ENCODE data around the gene SF3B3. TPM values are rescaled to one million over a fixed set of nuclear protein-coding genes. Genes with fewer than 3 reads are reported as not detected.

The SF3B3 gene
- total RNA-seq, 1 experiment from 2014 or later: 326 TPM

GRCh38 chr16:70493802-70494201 lies 29.8 kb upstream of the SF3B3 start:
- Histone ChIP-seq H3K9me3 (ENCODE audit: insufficient read depth, low read depth) (no peaks in the 10 kb centered on the region), H3F3A (ENCODE audit: insufficient read depth, low read depth) (peaks cover 19% of the 10 kb centered on the region), H3K9me2 (ENCODE audit: insufficient read depth) (no peaks in the 10 kb centered on the region), H3K4me2 (no peak overlapping the region), H3K4me3 (no peak overlapping the region), H3K27ac (no peak overlapping the region), H2AFZ (no peak overlapping the region), H3K4me1 (replicated peaks; ENCODE audit: insufficient read depth) (peaks cover 4% of the 10 kb centered on the region; the same call in 1 of the 2 replicates), H4K20me1 (ENCODE audit: insufficient read depth) (no peaks in the 10 kb centered on the region), H3K79me2 (ENCODE audit: low read depth) (no peaks in the 10 kb centered on the region), H3K36me3 (ENCODE audit: low read depth) (peaks cover 15% of the 10 kb centered on the region; the same call in 1 of the 2 replicates), H3K27me3 (ENCODE audit: insufficient read depth, low read depth) (no peaks in the 10 kb centered on the region)
- BruUV-seq (replicated peaks): no TSS peak
- ChIA-PET CTCF (no interaction called here), POLR2A (ENCODE audit: unreplicated experiment) (no interaction called here)
- TF ChIP-seq EZH2 (IDR thresholded peaks at IDR 0.05; ENCODE audit: low read depth) (no peak), CTCF (conservative IDR thresholded peaks at IDR 0.05) (no peak)
- intact Hi-C loops (cut with micrococcal nuclease; ENCODE audit: unreplicated experiment): no loop called here
- DNase-seq: no peak

- DNase-seq: no peak
- Histone ChIP-seq H3K4me3 (no peak overlapping the region), H3K27ac (no peak overlapping the region), H3K9me3 (ENCODE audit: insufficient read depth, low read depth) (no peaks in the 10 kb centered on the region), H2AFZ (no peak overlapping the region), H4K20me1 (ENCODE audit: insufficient read depth) (no peaks in the 10 kb centered on the region), H3K36me3 (ENCODE audit: low read depth) (peaks cover 16% of the 10 kb centered on the region; the same call in 1 of the 2 replicates), H3K9me2 (ENCODE audit: insufficient read depth) (no peaks in the 10 kb centered on the region), H3K79me2 (ENCODE audit: low read depth) (no peaks in the 10 kb centered on the region), H3K4me1 (replicated peaks; ENCODE audit: insufficient read depth) (no peaks in the 10 kb centered on the region), H3K27me3 (ENCODE audit: insufficient read depth, low read depth) (no peaks in the 10 kb centered on the region), H3K4me2 (no peak overlapping the region), H3F3A (ENCODE audit: insufficient read depth, low read depth) (peaks cover 15% of the 10 kb centered on the region)
- no TSS peak for BruUV-seq (replicated peaks)
- CTCF ChIA-PET: no interaction called here
- no peak for TF ChIP-seq CTCF (conservative IDR thresholded peaks at IDR 0.05)
- no peak for TF ChIP-seq EZH2 (IDR thresholded peaks at IDR 0.05; ENCODE audit: low read depth)
- intact Hi-C loops (cut with micrococcal nuclease; ENCODE audit: unreplicated experiment): no loop called here
- POLR2A ChIA-PET (ENCODE audit: unreplicated experiment): no interaction called here
These were observed 29.3 kb upstream of the SF3B3 start for GRCh38 chr16:70494202-70494770.

- Histone ChIP-seq H3K9me3 (ENCODE audit: insufficient read depth, low read depth) (no peaks in the 10 kb centered on the region), H3F3A (ENCODE audit: insufficient read depth, low read depth) (peaks cover 10% of the 10 kb centered on the region), H4K20me1 (ENCODE audit: insufficient read depth) (no peaks in the 10 kb centered on the region), H3K4me2 (no peak overlapping the region), H3K9me2 (ENCODE audit: insufficient read depth) (no peaks in the 10 kb centered on the region), H3K36me3 (ENCODE audit: low read depth) (peaks cover 16% of the 10 kb centered on the region; the same call in 1 of the 2 replicates), H3K27ac (no peak overlapping the region), H3K27me3 (ENCODE audit: insufficient read depth, low read depth) (no peaks in the 10 kb centered on the region), H2AFZ (no peak overlapping the region), H3K79me2 (ENCODE audit: low read depth) (no peaks in the 10 kb centered on the region), H3K4me1 (replicated peaks; ENCODE audit: insufficient read depth) (no peaks in the 10 kb centered on the region), H3K4me3 (no peak overlapping the region)
- ChIA-PET CTCF (no interaction called here), POLR2A (ENCODE audit: unreplicated experiment) (no interaction called here)
- DNase-seq: no peak
- intact Hi-C loops (cut with micrococcal nuclease; ENCODE audit: unreplicated experiment): no loop called here
- TF ChIP-seq CTCF (conservative IDR thresholded peaks at IDR 0.05) (no peak), EZH2 (IDR thresholded peaks at IDR 0.05; ENCODE audit: low read depth) (no peak)
- no TSS peak for BruUV-seq (replicated peaks)
These were observed 28.8 kb upstream of the SF3B3 start for GRCh38 chr16:70494777-70495176.

Data from PC-9 (cell line).